NOMO-1 treated with dmso at 0.1 percent for 144 hours (cell line): Measurements from ENCODE around the gene ASL.
"Not testable (repeated sequence)": the region's sequence is repeated elsewhere in the genome, so short reads cannot be mapped to it uniquely, and the experiment has no call there.

Source experiments
- DNase-seq: peaks from one replicate; lab custom pipeline; 2025; ENCODE audit not compliant: unreplicated experiment; lab: John Stamatoyannopoulos, UW

The ASL gene

DNA sequence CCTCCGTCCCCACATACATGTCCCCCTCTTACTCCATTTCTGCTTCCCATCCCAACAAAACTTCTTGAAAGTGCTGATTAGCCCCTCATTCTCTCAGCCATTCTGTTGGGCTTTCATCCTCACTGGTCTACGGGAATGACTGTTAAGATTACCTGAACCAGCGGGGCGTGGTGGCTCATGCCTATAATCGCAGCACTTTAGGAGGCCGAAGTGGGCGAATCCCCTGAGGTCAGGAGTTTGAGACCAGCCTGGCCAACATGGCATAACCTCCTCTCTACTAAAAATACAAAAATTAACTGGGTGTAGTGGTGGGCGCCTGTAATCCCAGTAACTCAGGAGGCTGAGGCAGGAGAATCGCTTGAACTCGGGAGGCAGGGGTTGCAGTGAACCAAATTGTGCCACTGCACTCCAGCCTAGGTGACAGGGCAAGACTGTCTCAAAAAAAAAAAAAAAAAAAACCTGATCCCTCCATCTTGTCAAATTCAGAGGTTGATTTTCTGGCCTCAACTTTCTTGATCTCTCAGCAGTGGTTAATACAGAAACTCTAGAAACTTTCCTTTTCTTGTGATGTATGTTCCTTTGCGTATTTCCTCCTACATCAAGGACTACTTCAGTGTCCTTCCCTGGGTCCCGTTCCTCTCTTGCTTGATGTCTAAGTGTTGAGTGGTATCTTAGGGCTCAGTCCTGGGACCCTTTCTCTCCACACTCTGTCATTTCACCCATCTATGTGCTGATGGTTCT lies 41.2 kb downstream of the ASL start:
- DNase-seq: not testable (repeated sequence)

DNA sequence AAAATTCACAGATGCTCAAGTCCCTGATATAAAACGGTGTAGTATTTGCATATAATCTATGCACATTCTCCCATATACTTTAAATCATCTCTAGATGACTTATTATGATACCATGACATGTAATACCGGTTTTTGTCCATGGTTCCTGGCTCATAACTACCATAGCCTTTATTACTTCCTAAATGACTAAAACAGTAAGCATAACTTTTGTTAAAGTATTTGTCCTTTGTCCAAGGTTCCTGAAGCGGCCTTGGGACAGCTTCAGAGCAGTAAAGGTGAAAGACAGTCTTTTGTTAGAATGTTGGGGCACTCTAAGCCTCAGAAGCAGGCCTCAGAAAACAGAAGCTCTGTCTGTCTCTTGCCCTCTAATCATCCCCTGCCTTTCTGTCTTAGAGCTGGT lies 43.0 kb downstream of the ASL start:
- DNase-seq: no peak

DNA sequence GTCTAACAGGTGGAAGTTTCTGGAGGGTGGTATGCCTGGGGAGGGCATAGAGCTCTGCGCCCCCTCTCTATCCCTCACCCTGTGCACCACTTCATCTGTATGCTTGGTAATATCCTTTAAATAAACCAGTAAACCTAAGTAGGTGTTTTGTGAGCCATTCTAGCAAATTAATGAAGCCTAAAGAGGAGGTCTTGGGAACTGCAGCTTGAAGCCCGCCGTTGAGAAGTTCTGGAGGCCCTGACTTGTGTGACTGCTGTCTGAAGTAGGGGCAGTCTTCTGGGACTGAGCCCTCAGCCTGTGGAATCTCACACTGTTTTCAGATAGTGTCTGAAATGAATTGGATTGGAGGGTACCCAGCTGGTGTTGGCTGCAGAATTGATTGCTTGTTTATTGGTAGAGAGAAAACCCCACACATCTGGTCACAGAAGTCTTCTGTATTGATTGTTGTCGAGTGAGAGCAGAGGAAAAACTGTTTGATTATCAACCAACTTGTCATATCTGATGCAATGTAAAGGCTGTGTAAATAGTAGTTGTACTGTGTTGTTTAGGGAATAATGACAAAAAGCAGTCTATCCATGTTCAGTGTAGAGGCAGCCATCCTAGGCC lies 43.7 kb downstream of the ASL start:
- DNase-seq: no peak

DNA sequence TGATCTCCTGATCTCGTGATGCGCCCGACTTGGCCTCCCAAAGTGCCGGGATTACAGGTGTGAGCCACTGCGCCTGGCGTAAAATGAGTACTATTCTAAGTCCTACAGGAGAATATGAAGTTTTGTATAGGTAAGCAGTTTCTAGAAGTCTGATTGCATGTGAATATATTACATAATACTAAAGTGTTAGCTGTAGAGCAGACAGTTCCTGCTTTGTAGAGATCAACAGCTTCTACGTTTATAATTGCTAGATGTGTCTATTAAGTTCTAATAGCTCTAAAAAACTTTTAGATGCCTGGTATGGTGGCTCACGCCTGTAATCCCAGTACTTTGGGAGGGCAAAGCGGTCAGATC lies 47.5 kb downstream of the ASL start:
- no peak for DNase-seq

DNA sequence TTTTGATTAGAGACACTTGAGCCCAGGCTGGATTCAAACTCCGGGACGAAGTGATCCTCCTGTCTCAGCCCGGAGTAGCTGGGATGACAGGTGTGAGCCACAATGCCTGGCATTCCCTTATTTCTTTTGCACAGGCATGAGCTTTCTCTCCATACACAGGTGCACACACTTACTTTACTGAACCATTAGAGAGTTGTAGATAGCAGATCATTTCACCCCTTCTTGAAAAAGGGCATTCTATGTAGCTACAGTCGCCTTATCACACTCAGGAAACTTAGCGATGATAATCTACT lies 48.9 kb downstream of the ASL start:
- not testable (repeated sequence) for DNase-seq

DNA sequence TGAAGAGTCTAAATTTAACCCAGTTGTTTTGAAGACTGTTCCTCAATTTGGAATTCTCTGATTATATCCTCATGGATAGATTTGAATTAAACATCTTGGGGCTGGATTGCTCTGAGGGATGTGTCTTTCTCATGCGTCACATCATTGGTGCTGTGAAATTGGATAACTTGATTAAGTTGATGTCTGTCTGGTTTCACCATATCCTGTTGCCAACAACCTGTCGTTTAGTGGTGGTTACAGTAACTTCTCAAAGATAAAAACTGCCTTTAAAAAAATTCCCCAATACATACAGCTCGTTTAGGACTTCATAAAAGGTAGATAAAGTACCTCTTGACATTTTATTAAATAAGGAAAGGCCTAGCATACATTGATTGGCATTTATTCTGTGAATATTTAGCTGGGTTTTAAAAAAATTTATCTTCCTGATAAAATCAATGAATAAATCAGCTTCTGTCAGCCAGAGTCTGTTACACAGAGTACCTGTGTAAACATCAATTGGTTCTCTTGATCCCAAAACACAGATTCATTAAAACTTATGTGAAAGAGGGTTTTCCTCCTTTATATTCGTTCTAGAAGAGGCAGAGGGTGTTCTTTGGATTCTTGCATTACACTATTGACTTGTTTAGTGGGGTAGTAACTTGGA lies 49.6 kb downstream of the ASL start:
- DNase-seq: no peak

DNA sequence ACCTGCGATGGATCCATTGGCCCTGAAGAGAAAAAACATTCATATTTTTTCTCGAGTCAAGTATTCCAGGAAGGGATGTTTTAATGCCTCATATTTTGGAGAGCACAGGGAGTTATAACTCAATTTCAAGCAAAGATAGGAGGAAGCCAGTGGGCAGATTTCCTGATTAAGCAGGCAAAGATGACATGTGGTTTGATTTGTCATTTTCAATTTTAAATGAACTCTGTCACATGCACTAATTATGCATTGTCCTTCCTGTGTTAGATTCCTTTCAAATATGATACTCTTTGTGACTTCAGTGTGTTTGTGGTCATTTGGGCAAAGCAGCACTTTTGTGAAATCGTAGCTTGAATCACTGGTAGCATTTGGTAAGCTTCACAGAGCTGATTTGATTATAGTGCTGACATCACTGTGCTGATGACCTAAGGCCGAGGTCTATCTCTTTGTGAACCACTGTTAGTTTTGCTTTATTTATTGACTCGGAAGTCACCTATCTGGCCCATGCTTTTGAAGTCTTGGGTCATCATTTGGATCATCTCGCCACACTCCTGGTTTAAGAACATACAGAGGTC lies 50.2 kb downstream of the ASL start:
- not testable (repeated sequence) for DNase-seq

DNA sequence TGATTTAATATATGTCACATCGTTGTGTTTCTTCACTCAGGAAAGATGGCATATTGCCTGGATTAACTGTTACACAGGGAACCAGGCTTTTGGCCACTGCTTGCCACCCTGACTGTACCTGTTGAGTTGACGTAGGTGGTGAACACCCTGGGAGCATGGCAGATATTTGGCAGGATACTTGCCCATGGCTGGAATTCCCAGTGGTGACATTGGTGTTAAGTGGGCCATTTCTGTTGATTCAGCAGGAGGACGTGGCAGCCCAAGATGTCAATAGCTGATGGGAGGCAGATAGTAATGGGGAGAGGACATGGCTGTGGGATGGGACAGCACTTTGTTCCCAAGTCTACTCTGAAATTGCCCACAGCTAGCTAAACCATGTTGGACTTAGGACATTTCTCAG lies 51.6 kb downstream of the ASL start:
- DNase-seq: not testable (repeated sequence)

DNA sequence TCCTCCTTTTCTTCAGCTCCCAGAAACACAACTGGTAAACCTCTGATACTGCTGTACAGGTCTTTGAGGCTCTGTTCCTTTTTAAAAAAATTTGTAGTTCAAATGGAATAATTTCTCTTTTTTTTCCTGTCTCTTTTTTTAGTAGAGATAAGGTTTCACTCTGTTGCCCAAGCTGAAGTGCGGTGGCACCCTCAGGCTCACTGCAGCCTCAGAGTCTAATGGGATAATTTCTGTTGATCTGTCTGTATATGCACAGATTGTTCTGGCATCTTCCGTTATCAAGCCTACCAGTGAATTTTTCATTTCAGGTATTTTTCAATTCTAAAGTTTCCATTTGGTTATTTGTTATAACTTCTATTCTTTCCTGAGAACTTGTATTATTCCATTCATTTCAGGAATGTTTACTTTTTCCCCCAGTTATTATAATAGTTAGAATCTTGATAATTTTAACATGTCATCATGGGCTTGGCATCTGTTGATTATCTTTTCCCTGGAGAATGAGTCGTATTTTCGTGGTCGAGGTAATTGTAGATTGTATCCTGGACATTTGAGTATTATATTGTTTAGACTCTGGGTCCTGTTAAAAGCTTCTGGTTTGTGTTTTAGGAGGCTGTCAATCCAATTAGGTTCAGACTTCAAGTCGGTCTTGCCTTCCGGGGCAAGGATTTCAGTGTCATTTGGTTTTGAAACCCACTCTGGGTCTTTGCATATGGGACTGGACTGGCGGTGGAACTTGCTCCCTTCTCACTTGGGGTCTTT lies 63.6 kb downstream of the ASL start:
- DNase-seq: no peak

DNA sequence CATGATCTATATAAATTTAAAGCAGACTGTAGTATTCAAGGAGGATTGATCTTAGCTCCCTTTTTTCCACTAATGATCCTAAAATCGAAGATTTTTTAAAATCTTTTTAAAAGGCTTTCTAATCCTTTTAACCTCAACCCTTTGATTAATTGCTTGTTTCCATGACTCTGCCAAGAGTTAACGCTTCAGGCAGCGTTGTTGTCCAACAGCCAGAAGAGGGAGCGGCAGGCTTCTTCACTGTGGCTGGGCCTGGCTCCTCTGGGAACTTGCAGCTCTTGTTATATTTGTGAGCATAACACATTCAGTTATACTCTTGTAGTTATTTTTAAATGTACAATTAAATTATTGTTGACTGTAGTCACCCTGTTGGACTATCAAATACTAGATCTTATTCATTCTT lies 65.3 kb downstream of the ASL start:
- DNase-seq: no peak

DNA sequence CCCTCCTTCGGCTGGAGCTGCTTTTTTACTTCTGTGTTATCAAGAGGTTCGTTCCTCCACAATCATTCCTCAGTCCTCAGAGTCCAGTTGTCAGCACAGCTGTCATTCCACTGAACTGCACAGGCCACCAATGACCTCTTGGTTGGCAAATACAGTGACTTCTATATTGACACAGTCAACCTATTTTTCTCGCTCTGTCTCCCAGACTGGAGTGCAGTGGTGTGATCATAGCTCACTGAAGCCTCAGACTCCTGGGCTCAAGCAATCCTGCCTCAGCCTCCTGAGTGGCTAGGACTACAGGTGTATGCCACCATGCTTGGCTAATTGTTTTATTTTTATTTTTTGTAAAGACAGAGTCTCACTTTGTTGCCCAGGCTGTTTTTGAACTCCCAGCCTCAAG lies 66.7 kb downstream of the ASL start:
- DNase-seq: no peak

DNA sequence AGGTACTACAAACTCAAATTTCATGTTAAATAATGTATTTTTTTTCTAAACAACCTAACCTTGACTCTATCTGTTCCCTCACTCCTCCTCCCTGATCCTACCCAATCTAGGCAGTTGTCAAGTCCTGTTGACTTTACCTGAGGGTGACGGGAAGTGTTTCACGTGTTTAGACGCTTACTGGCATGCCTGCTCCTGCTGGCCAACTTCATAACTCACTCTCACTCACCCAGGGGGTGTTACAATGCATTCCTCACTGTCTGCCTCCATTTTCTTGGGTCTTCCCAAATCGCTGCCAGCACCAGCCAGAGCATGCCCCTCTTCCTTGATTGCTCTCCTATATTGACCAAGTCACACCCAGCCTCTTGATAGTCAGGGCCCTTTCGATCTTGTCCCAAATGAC lies 67.4 kb downstream of the ASL start:
- no peak for DNase-seq
